DMS114 treated with DMSO at 0.1 percent for 48 hours (cell line): ENCODE results near the gene MAPRE2.

Experiments used
- DNase-seq: peaks from one replicate; lab custom pipeline; 2025; ENCODE audit not compliant: unreplicated experiment; lab: John Stamatoyannopoulos, UW

MAPRE2 gene

DNA sequence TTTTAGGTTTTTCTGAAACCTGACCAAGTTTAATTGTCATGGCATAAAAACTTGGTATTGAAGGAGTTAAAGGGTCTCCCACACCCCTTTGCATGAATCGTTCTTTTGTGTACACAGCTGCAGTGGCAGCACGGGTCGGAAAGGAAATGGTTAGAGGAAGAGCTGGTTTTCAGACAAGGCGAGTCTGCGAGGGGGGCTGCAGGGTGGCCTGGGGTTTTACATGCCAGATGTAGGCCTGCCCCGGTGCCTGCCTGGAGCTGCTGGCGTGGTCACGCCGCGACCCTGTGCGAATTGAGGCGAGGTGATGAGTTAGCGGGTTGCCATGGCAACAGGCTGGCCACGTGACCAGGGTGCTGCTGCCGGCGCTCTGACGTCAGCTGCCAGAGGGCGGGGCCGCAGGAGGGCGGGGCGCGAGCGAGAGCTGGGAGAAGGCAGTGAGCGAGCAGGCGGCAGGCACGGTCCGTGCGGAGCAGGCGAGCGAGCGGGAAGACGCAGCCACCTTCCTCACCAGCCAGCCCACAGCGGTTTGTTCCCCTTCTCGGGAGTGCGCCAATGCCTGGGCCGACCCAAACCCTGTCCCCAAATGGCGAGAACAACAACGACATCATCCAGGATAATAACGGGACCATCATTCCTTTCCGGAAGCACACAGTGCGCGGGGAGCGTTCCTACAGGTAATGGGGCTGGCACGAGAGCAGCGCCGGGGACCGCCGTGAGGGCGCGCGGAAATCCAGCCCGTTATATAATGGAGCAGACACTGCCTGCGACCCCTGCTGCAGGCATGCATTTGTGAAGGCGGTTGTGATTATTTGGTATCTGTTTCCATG, at the start of gene MAPRE2:
Gene MAPRE2 (plus strand): TSS at position 426 of the 827 bp plus-strand sequence. CDS start 127 bp downstream, at position 553.
- peak; percentile 85 for DNase-seq

DNA sequence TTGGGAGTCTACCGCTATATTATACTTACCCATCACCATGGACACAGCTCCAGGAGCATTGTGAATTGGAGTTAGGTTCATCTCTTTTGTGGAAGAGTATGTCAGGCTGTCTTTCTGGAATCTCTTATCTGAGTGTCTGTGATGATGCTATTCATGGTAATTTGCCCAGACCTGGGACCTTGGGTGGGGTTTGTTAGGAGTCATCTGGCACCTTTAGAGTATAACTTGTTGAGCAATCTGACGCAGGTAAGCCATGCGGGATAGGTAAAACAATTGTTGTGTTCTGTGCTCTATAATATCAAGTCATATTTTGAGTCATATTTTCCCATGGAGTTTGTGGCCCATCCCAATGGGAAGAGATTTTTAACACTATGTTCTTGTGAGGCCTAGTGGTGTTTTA, 49.7 kb upstream of the MAPRE2 start:
- no peak for DNase-seq

DNA sequence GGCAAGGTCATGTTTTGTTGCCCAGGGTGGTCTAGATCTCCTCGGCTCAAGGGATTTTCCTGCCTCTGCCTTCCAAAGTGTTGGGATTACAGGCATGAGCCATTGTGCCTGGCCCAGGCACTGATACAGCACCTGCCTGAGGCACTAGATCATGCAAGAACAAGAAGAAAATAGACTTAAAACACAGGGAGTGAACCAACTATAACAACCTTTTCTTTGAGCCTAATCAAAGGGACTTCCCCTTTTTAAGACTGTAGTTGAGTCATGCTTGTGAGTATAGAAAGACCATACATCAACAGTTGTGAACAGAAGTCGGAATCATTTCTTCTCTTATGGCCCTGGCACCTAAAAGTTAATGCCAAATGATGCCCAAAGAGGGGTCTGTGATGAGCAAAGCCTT, 47.9 kb upstream of the MAPRE2 start:
- DNase-seq: no peak

DNA sequence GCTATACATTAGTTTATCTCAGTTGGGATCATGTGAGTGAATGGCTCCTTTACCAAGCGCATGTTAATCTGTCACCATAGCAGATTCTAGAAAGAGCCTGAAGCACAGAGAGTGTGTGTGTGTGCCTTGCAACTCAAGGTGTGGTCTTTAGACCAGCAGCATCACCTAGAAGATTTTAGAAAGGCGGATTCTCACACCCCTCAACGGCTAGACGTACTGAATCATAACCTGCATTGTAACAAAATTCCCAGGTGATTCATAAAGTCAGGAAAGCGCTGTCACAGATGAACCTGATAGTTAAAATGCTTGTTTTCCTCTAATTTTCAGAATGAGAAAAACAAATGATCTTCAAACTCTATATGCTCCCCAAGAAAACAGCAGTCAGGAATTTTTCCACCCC, 45.5 kb upstream of the MAPRE2 start:
- DNase-seq: no peak

DNA sequence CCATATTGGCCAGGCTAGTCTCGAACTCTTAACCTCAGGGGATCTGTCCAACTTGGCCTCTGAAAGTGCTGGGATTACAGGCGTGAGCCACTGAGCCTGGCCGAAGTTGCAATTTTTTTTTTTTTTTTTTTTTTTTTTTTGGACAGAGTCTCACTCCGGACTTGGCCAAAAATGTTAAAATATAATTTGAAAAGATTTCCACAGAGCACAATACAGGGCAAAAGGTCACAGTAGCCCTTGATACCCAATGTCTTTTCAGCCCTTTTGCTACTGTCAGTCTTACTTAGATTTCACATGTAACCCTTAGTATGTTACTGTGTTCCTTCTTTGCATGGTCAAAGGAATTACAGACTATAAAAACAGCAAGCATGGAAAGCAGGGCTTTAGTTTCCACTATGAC, 42.6 kb upstream of the MAPRE2 start:
- DNase-seq: no peak

DNA sequence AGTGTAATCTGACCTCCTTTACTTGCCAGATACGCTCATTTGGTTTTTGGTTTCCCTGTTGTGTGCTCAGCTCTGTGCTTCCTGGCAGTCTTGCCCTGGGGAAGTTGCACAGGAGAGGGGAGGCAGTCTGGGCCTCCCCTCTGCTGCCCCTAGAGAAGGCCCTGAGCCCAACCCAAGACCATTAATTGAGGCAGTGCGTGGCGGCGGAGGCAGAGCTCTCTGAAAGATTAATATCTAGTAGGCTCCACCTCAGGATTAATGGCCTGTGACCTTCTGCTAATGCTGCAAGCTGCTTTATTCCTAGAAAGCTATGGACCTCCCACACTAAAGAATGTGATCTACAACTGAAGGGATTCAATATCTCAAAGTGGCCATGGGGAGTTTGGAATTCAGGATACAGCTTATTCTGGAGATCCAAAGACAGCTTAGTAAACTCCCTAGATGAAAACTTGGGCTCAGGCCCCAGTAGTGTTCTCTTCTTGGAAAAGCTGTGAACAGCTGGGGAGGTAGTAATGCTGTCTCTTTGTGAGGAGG, 41.4 kb upstream of the MAPRE2 start:
- DNase-seq: no peak

DNA sequence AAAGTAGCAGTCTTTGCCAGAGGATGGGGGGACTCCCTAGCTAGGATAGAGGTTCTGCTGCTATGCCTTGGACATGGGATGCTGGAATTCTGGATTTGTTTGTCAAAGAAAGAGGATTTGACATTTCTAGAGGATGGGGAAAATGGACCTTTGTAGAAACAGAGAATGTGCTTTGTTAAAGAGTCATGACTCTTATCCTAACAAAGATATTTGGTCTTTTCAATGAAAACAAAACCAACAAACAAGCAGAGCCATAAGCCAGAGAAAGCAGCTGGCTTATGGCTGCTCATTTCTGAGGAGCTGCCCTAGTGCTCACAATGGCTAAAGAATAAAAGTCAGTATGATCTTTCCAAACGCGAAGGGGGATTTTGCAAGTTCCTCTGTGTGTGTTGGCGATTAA, 40.8 kb upstream of the MAPRE2 start:
- no peak for DNase-seq

DNA sequence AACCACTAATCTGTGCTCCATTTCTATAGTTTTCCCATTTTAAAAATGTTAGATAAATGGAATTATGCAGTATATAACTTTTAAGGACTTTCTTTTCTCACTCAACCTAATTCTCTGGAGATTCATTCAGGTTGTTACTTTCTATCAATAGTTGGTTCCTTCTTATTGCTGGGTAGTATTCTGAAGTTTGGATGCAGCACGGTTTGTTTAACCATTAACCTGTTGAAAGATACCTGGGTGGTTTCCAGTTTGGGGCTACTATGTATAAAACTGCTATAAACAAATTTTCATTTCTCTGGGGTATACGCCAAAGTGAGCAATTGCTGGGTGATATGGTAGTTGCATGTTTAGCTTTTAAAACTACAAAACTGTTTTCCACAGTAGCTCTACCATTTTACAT, 39.1 kb upstream of the MAPRE2 start:
- DNase-seq: no peak

DNA sequence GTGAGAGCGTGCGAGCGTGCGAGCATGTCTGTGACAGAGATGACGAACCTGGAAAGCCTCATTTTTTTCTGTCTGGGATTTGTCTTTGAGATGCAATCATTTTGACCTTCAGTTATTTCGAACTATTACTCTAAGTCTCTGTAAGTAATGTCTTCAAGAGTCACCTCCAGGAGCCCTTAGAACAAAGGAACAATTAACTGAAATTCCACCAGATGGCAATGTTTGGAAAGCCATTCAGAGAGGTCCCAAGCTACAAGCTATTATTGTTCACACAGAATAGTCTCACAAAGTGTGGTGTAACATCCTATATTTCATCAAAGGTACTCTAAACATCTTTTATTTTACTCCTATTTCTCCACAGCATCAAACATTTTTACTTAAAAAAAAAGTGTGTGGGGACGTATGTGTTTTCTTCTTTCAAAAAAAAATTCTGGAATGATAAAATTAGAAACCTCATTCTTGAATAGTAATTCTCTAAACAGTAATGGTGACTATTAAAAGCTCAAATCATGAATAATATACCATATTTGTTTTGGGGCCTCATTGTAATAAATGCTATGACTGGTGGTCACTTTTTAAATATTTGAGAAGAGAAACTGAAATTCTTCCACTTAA, 35.1 kb upstream of the MAPRE2 start:
- DNase-seq: peak; percentile 61

DNA sequence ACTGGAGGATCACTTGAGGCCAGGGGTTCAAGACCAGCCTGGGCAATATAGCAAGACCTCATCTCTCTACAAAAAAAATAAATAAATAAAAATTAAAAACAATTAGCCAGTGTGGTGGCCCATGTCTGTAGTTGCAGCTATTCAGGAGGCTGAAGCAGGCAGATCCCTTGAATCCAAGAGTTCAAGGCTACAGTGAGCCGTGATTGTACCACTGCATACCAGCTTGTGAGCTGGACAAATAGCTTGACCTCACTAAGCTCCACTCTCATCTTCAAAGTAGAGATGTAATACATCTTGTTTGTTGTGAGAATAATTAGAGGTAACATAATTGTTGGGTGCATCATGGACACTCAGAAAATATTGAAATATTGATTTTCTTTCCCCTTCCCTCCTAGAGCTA, 31.1 kb upstream of the MAPRE2 start:
- DNase-seq: no peak

DNA sequence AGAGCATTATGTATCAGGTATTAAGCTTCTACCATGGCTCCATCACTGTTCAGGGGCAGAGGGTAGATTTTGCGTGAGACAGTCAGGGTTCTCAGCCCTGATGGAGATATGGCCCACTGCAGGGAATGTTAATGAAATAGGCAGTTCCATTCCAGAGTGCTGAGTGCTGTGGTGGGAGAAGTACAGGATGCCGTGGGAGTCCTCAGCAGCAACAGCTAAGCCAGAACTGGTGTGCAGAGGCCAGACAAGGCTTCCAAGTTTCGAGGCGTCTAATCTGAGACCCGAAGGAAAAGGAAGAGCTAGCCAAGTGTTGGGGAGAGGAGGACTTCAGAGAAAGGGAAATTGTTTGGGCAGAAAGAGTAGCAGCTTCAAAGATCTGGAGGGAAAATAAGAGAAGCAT, 30.2 kb upstream of the MAPRE2 start:
- no peak for DNase-seq

DNA sequence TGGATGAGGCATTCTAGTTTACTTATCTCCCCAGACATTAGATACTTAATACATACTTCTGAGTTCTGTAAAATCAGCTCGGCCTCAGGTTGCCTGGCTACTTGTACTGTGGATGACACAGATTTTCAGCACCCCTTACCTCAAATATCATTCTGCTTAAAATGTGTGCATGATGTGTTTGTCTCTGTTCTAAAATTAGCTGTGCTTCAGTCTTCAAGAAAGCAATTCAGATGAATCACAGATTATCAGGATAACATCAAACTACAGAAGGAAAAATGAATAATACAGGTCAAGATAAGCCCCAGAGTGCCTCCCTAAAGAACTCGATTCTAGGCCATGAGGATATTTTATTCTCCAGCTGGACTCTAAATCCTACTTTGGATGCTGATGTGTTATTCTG, 21.3 kb upstream of the MAPRE2 start:
- DNase-seq: no peak

DNA sequence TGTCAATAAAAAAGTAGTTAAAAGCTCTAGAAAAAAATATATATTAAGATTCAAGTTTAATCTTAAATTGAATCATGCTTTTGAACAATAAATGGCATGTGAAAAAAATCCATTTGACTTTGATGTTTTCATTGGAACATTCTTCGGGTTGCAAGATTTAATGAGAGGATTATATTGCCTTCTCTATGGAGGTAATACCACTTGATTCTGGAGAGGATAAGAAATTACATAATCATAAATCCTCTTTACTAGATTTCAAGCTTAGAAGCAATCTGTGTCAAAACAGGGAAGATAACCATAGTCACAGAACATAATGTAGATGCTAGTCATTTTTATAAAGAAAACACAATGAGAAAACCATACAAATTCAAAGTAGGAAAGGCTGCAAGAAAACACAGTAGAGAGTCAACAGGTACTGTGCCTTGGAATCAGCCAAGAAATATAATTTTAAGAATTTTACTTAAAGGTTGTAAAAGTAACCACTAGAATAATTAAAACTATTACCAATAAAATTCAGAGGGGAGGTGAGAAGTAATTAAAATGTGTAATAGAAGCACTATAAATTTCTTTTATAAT, 18.7 kb upstream of the MAPRE2 start:
- DNase-seq: no peak

DNA sequence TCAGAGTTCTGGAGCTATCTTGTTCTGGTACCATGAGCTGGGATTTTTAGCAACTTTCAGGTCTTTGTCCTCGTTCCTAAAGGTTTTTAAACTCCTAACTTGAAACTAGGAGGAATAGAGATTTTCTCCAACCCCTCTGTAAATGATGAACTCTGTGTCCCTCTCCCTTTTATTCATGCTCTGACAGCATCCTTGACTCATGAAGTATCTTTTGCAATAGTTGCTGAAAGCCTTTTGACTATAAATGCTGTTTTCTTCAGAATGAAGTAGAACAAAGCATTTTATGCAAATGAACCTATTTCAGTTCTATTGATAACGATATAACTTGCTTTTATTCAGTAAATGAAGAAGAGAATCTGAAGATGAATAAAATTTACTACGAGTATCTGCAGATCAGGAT, 17.0 kb upstream of the MAPRE2 start:
- no peak for DNase-seq

DNA sequence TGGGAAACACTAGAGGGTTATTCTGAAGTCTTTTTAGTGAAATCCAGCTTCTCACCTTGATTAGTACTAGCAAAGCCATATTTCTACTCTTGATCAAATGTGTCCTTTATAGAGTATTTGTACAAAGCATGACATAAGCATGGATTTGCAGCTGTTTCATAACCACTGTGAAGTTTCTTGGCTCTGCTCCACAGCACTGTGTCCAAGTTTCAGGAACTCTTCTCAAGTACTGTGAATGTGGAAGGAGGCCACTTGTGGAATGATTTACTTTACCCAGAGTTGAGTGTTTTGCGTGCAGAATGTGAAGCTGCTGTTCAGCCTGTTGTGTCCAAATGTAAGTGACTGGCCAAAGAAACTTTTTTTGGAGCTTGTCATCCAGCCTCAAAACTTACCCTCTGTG, 16.2 kb upstream of the MAPRE2 start:
- DNase-seq: no peak

DNA sequence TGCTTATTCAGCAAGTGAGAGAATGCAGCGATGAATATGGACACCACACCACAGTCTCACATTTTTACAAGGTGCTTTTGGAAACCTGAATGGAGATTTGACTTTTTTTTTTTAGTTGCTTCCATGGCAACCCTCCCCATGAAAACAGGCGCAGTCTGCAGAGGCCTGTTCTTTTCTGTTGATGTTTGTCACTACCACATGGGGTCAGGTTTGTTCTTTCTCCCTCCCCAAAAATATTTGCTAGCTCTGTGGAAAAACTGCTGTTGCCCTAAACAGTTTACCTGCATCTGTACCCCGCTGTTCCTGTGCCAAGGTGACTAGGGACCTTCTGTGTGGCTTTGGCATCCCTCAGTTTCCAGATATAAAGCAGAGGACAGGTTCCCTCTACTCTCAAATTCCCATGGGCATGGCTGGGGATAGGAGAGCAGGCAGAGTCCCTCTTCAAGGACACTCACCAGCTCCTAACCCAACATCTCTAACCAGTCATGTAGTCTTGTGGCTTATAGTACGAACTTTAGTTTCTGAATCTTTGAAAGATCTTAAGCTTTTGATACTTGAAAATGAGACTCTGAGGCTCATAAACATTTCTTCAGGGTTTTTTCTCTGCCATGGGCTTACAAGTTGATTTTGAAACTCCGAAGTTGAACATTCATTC, 14.7 kb upstream of the MAPRE2 start:
- DNase-seq: peak; percentile 15

DNA sequence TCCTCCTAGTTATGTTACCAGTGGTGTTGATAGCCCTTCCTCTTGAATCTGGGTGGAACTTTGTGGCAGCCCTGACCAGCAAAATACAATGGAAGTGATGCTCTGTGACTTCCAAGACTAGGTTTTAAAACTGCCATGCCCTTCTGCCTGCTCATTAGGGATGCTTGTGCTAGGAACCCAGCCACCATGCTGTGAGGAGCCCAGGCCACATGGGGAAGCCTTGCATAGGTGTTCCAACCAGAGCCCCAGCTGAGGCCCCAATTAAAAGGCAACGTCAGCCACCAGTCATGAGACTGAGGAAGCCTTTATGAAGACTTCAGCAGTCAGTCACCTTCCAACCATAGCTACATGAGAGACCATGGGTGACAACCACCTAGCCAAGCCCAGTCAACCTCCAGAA, 14.0 kb upstream of the MAPRE2 start:
- no peak for DNase-seq

DNA sequence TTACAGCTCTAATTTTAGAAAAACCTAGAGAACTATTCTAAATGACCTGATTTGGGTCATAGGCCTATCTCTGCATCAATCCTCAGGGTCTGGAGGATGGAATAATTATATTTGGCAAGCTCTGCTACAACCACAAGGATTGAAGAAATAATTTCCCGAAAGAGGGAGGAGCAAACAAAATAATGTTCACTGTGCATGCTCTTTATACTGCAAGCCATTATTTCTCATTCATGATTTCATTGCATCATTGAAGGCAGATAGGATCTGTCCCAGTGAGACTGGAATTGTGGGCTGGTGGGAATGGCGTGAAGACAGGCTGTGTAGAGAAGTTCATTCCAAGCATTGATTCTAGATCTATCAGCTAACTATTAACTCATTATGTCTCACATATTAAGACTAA, 12.7 kb upstream of the MAPRE2 start:
- DNase-seq: no peak

DNA sequence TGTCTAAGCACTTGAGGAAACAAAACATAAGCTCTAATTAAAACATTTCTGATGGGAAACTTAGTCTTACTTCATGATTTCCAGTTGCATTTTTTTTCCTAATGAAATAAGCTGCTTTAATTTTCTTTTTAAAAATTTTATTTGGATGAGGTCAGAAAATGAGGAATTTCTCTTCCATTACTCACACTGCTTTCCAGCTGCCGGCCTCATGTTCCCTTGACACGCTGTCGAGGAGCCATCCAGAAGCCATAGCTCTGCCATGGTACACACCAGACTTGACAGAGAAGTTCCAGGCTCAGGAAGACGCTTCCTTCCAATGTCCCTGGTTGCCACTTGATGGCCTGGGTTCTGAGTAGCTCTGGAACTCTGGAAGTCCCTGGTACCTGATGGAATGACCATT, 12.1 kb upstream of the MAPRE2 start:
- no peak for DNase-seq

DNA sequence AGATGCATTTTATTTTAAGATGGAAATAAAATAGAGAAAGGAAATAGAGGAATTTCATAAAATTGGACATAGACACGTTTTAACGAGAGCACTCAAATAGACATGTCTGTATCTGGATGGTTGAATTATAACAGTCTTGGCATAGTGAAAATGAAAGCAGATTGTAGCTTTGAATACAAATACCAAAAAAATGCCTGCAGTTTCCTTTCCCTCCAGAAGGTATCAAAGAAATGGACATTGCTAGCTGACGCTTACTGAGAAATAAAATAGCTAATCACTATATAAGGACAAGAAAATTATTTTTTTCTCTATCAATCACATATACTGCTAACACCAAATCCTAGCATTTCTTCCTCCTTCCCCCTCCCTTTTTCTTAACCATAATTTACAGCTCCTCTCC, 11.4 kb upstream of the MAPRE2 start:
- no peak for DNase-seq

DNA sequence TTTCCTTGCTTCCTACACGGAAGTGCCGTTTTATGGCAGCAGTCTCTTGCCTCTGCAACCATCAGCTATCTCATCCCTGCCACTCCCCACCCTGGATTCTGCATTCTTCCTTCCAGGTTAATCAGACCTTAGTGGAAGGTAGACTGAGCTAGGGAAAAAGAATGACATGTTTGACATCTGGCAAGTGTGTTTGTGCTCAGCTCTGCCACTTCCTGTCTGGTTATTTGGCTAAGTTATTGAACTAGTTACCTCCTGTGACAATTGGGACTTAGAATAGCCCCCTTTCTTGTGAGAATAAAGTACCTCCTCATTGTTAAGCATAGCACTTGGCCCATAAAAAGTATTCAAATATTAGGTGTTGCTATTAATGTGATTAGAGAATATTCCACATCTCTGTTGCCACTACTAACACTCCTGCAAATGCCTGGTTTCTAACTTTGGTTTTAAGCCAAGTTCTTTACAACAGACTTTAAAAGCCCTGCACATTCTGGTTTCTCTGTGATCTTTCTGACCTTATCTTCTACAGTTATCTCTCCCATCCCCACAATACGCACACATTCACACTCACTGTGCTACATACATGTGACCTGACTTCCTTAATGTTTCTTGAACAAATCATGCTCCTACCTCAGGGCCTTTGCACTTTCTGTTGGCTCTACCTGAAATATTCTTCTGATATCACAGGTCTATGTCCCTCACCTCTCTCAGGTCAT, 10.8 kb upstream of the MAPRE2 start:
- DNase-seq: no peak
